ENCODE data around the gene STK31.

- TF ChIP-seq CTCF (conservative IDR thresholded peaks at IDR 0.05 in 1 of 2, IDR thresholded peaks at IDR 0.05 in 1 of 2; ENCODE audit: low read depth in 1 of 2, low read length in 2 of 2) (no peak), EZH2 (IDR thresholded peaks at IDR 0.05; ENCODE audit: low read length, missing control alignments) (no peak)
Observed at GRCh38 chr7:23802720-23803397, 92.8 kb downstream of the STK31 start.
